HG03469 (cell line): Measurements from ENCODE around the gene LAG3.

Experiments
- ATAC-seq: cut with Tn5 transposase; IDR thresholded peaks from one replicate; pipeline ENCODE4 v1.9.1; 2021; ENCODE audit warnings: mild to moderate bottlenecking, moderate library complexity, moderate number of reproducible peaks; ENCODE audit not compliant: unreplicated experiment

The LAG3 gene

GRCh38 chr12:6771091-6771495, 1.2 kb upstream of the LAG3 start:
- no peak for ATAC-seq

GRCh38 chr12:6771509-6772330, 600 bp upstream of the LAG3 start:
- ATAC-seq: no peak

GRCh38 chr12:6772726-6773589, 638 bp downstream of the LAG3 start:
- ATAC-seq: no peak

GRCh38 chr12:6773590-6774351, 1.5 kb downstream of the LAG3 start:
- ATAC-seq: no peak

- ATAC-seq: no peak
Observed at GRCh38 chr12:6774499-6775062, 2.3 kb downstream of the LAG3 start.

- no peak for ATAC-seq
Observed at GRCh38 chr12:6775185-6776174, 3.2 kb downstream of the LAG3 start.

- no peak for ATAC-seq
Observed at GRCh38 chr12:6777386-6777785, 5.1 kb downstream of the LAG3 start.

GRCh38 chr12:6778217-6778573, 5.9 kb downstream of the LAG3 start:
- ATAC-seq: no peak

- ATAC-seq: no peak
Observed at GRCh38 chr12:6778574-6779550, 6.5 kb downstream of the LAG3 start.

- no peak for ATAC-seq
Observed at GRCh38 chr12:6779708-6780432, 7.5 kb downstream of the LAG3 start.

- ATAC-seq: no peak
Observed at GRCh38 chr12:6780573-6780972, 8.3 kb downstream of the LAG3 start.

- no peak for ATAC-seq
Observed at GRCh38 chr12:6782119-6782518, 9.8 kb downstream of the LAG3 start.

- ATAC-seq: no peak
Observed at GRCh38 chr12:6782850-6783566, 10.7 kb downstream of the LAG3 start.

- no peak for ATAC-seq
Observed at GRCh38 chr12:6783828-6784227, 11.5 kb downstream of the LAG3 start.

GRCh38 chr12:6784296-6784695, 12.0 kb downstream of the LAG3 start:
- ATAC-seq: no peak

GRCh38 chr12:6784761-6785160, 12.4 kb downstream of the LAG3 start:
- no peak for ATAC-seq

GRCh38 chr12:6786416-6787094, 14.2 kb downstream of the LAG3 start:
- ATAC-seq: no peak
